OCI-LY7 (cell line): ENCODE data around the gene PARD3. TPM values are rescaled to one million over a fixed set of nuclear protein-coding genes. Genes with fewer than 3 reads are reported as not detected.

Experiments used
- BruUV-seq: library from RNA; stranded (reverse); fragments of 400-500 nt; replicated peaks from 2 replicates; lab custom pipeline; 2021; lab: Mats Ljungman, UMichigan
- CTCF ChIA-PET: fragments of 300-600 bp; sonication (Branson Sonifier 250); formaldehyde crosslinking; loops from one replicate; lab custom pipeline; 2022; ENCODE audit warnings: antibody characterized with exemption; ENCODE audit not compliant: unreplicated experiment; lab: Charles Lee
- POLR2A ChIA-PET: fragments of 300-600 bp; sonication (Branson Sonifier 250); formaldehyde crosslinking; loops from one replicate; lab custom pipeline; 2022; ENCODE audit warnings: antibody characterized with exemption; lab: Charles Lee
- DNase-seq: peaks from one replicate; pipeline ENCODE4 v3.0.0-alpha.2; 2015; ENCODE audit warnings: low spot score
- H2AFZ ChIP-seq: fragments of 200-600 bp; sonication (generic), shearing (Covaris generic); 2 replicates; pipeline ENCODE4 v1.6.1; 2014; ENCODE audit warnings: mild to moderate bottlenecking, antibody characterized with exemption, low read length, moderate library complexity
- H3K27ac ChIP-seq: fragments of 200-600 bp; sonication (generic); 2 replicates; pipeline ENCODE4 v1.5.1; 2014; ENCODE audit warnings: mixed run types, low read depth, mild to moderate bottlenecking, moderate library complexity, low read length, inconsistent platforms; ENCODE audit not compliant: poor library complexity, severe bottlenecking
- H3K36me3 ChIP-seq: fragments of 200-600 bp; sonication (generic); 2 replicates; pipeline ENCODE4 v1.6.1; 2014; ENCODE audit warnings: mild to moderate bottlenecking, antibody characterized with exemption, low read length, moderate library complexity, mixed read lengths; ENCODE audit not compliant: insufficient read depth
- H3K4me1 ChIP-seq: fragments of 200-600 bp; sonication (generic); 2 replicates; pipeline ENCODE4 v1.5.1; 2014; ENCODE audit warnings: mild to moderate bottlenecking, low read length; ENCODE audit not compliant: insufficient read depth, poor library complexity, severe bottlenecking
- H3K4me2 ChIP-seq: fragments of 200-600 bp; sonication (generic); 2 replicates; pipeline ENCODE4 v1.6.1; 2014; ENCODE audit warnings: mild to moderate bottlenecking, low read length
- H3K4me3 ChIP-seq: fragments of 200-600 bp; sonication (generic); 2 replicates; pipeline ENCODE4 v1.5.1; 2014; ENCODE audit warnings: mild to moderate bottlenecking, low read depth, low read length; ENCODE audit not compliant: poor library complexity, severe bottlenecking
- H3K79me2 ChIP-seq: fragments of 200-600 bp; sonication (generic); 2 replicates; pipeline ENCODE4 v1.6.1; 2016; ENCODE audit warnings: low read depth, mild to moderate bottlenecking, low read length, moderate library complexity, mixed read lengths; ENCODE audit not compliant: insufficient read depth
- H3K9me2 ChIP-seq: fragments of 200-600 bp; sonication (generic); 2 replicates; pipeline ENCODE4 v1.6.1; 2016; ENCODE audit warnings: mild to moderate bottlenecking, low read length, mixed read lengths; ENCODE audit not compliant: insufficient read depth
- H3K9me3 ChIP-seq: fragments of 200-600 bp; sonication (generic); 2 replicates; pipeline ENCODE4 v1.6.1; 2014; ENCODE audit warnings: mild to moderate bottlenecking, mixed run types, low read length, mixed read lengths
- H4K20me1 ChIP-seq: fragments of 200-600 bp; sonication (generic); 2 replicates; pipeline ENCODE4 v1.6.1; 2014; ENCODE audit warnings: mild to moderate bottlenecking, antibody characterized with exemption, low read length, moderate library complexity, mixed read lengths; ENCODE audit not compliant: insufficient read depth
- CTCF ChIP-seq: fragments of 200-600 bp; sonication (generic); conservative IDR thresholded peaks from 2 replicates; pipeline ENCODE4 v1.5.1; 2014; ENCODE audit warnings: mild to moderate bottlenecking, antibody characterized with exemption, low read length, moderate library complexity, mixed read lengths
- EZH2phosphoT487 ChIP-seq: fragments of 200-600 bp; sonication (generic); IDR thresholded peaks from 2 replicates; pipeline ENCODE4 v1.6.1; 2018; ENCODE audit warnings: low read depth, borderline replicate concordance, mild to moderate bottlenecking, mixed run types, antibody characterized with exemption, low read length, moderate library complexity, mixed read lengths
- intact Hi-C: fragments of 100-400 bp; cut with micrococcal nuclease; formaldehyde crosslinking; loops from one replicate; pipeline ENCODE4 v1.10.0; 2022; ENCODE audit not compliant: unreplicated experiment
- total RNA-seq, 2 experiments: library from RNA; depleted of rRNA in 1 of 2; stranded (reverse); fragments of >200 nt in 1 of 2; shearing (Covaris generic) in 1 of 2; gene quantifications; 2 replicates each; pipeline ENCODE4 v1.2.3, GENCODE V29; 2014 to 2022

PARD3 gene
- total RNA-seq, 2 experiments from 2014 or later, result not detected

- CTCF ChIA-PET, result no interaction called here
- Histone ChIP-seq H2AFZ (no peak overlapping the region), H3K4me2 (no peak overlapping the region), H3K27ac (no peak overlapping the region), H3K36me3 (no peaks in the 10 kb centered on the region), H3K9me3 (no peaks in the 10 kb centered on the region), H3K79me2 (no peaks in the 10 kb centered on the region), H3K9me2 (no peaks in the 10 kb centered on the region), H3K4me1 (no peaks in the 10 kb centered on the region), H3K4me3 (no peak overlapping the region), H4K20me1 (no peaks in the 10 kb centered on the region)
- POLR2A ChIA-PET, result interaction anchor here (0.8 kb wide), 1 partner anchor 9 kb away, joined by 4 read pairs; no protein-coding TSS in a partner anchor
- intact Hi-C loops, result no loop called here
- no TSS peak for BruUV-seq
- no peak for DNase-seq
- TF ChIP-seq CTCF (no peak), EZH2phosphoT487 (no peak)
Observed at GRCh38 chr10:34340934-34341333, 474.2 kb downstream of the PARD3 start.

GRCh38 chr10:34339816-34340553 lies 475.1 kb downstream of the PARD3 start:
- BruUV-seq, result no TSS peak
- Histone ChIP-seq H3K9me3 (no peaks in the 10 kb centered on the region), H3K27ac (no peak overlapping the region), H3K9me2 (no peaks in the 10 kb centered on the region), H3K4me3 (no peak overlapping the region), H3K36me3 (no peaks in the 10 kb centered on the region), H3K79me2 (no peaks in the 10 kb centered on the region), H3K4me2 (no peak overlapping the region), H4K20me1 (no peaks in the 10 kb centered on the region), H2AFZ (no peak overlapping the region), H3K4me1 (no peaks in the 10 kb centered on the region)
- no peak for TF ChIP-seq EZH2phosphoT487
- no peak for TF ChIP-seq CTCF
- no peak for DNase-seq
- intact Hi-C loops, result no loop called here
- POLR2A ChIA-PET, result no interaction called here
- CTCF ChIA-PET, result no interaction called here

- Histone ChIP-seq H3K4me2 (no peak overlapping the region), H4K20me1 (no peaks in the 10 kb centered on the region), H3K36me3 (no peaks in the 10 kb centered on the region), H3K27ac (no peak overlapping the region), H3K9me3 (no peaks in the 10 kb centered on the region), H3K4me3 (no peak overlapping the region), H3K9me2 (no peaks in the 10 kb centered on the region), H2AFZ (no peak overlapping the region), H3K4me1 (no peaks in the 10 kb centered on the region), H3K79me2 (no peaks in the 10 kb centered on the region)
- no peak for DNase-seq
- CTCF ChIA-PET, result no interaction called here
- TF ChIP-seq CTCF (no peak), EZH2phosphoT487 (no peak)
- BruUV-seq, result no TSS peak
- intact Hi-C loops, result no loop called here
- POLR2A ChIA-PET, result no interaction called here
Observed at GRCh38 chr10:34337917-34338316, 477.2 kb downstream of the PARD3 start.
